ENCODE data around the gene BIRC7.

Gene BIRC7

GRCh38 chr20:63284544-63284949 is 48.8 kb downstream of the BIRC7 start:
- no peak for DNase-seq

GRCh38 chr20:63284981-63285524 is 49.3 kb downstream of the BIRC7 start:
- no peak for DNase-seq

GRCh38 chr20:63285636-63286615 is 50.2 kb downstream of the BIRC7 start:
- no peak for DNase-seq

GRCh38 chr20:63286781-63287696 is 51.3 kb downstream of the BIRC7 start:
- no peak for DNase-seq

- DNase-seq, result no peak
Observed at GRCh38 chr20:63287697-63288580, 52.2 kb downstream of the BIRC7 start.

- no peak for DNase-seq
Observed at GRCh38 chr20:63288581-63289251, 53.0 kb downstream of the BIRC7 start.

- no peak for DNase-seq
Observed at GRCh38 chr20:63289311-63290135, 53.8 kb downstream of the BIRC7 start.

Data from fibroblast of skin of right biceps (primary cell).